NCI-H1417 treated with DMSO at 0.1 percent for 48 hours (cell line): ENCODE results near the gene CHSY1.
A peak's percentile ranks its signal among the peaks of the same experiment; 100 is the strongest.
"Not testable (repeated sequence)": the region's sequence is repeated elsewhere in the genome, so short reads cannot be mapped to it uniquely, and the experiment has no call there.

Experiments used
- DNase-seq: peaks from one replicate; lab custom pipeline; 2025; lab: John Stamatoyannopoulos, UW

The CHSY1 gene

DNA sequence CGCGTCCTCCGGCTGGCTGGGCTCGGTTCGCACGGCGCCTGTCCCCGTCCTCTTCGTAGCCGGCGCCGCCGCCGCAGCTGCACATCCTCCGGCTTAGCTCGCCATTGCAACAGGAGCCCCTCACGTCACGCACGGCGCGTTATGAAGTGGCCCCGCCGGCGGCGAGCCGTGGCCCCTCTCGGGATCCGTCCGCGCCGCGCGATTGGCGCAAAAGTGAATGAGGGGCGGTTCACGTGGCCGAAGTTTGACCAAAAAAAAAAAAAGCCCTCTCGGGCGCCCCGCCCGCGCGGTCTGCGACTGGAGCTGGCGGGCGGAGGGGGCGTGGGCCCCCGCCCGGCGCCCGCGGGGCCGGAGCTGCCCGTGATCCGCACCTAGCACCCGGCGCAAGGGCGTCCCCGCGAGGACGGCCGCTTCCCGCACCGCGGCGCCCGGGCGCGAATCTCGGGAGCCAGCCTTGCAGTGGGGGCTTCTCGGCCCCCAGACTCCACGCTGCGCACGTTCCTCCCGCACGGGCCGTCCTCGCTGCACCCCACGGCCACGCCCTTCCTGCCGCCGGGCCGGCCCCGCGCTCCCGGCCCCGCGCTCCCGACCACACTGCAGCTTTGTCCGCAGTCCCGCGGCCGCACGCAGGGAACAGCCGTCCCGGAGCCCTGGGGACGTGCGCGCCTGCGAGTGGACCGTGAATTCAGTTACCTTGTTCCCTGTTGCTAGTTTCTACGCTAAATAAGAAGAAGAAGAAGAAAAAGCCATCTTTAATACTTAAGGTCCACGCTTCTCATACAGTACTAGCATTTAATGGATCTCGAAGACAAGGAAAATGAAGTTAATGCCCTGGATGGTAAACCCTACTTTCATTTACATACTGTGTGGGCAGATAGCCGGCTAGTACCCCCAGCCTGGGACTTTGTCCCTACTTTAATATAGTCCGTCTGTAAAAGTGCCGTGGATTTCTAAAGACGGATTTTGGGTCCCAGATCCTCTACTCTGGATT is at the start of gene CHSY1:
CHSY1 (minus strand) TSS at position 219 of the 991 bp plus-strand sequence. CDS start 592 bp downstream, outside the sequence.
- peak; percentile 56 for DNase-seq

DNA sequence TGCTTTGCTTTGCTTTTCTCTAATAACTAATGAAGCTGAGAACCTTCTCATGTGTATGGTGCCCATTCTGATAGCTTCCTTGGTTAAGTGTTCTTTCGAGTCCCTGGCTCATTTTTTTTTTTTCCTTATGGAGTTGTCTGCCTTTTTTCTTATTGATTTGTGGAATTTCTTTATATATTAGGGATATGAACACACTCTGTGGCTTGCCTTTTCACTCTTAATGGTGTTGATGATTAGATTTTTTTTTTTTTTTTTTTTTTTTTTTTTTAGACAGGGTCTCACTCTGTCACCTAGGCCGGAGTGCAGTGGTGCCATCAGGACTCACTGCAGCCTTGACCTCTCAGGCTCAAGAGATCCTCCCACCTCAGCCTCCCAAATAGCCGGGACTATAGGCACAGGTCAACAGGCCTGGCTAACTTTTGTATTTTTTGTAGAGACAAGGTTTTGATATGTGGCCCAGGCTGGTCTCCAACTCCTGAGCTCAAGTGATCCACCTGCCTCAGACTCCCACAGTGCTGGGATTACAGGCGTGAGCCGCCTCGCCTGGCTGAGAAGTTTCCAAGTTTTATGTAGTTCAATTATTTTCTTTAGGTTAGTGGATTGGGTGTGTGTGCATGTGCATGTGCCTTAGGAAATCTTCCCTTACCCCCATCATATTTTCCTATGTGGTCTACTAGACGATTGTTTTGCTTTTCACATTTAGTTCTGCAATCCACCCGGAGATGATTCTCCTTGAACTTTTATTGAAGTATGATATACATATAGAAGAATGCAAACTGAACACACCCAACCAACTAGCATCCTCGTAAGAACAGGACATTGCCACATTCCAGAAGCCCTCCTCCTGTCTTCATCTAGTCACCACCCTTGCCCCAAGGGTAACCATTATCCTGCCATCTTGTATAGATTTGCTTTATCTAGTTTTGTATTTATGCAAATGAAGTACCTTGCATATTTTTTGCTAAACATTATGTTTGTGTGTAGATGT is 44.9 kb upstream of the CHSY1 start:
- no peak for DNase-seq

GRCh38 chr15:101295607-101296161 is 43.8 kb upstream of the CHSY1 start:
- no peak for DNase-seq

DNA sequence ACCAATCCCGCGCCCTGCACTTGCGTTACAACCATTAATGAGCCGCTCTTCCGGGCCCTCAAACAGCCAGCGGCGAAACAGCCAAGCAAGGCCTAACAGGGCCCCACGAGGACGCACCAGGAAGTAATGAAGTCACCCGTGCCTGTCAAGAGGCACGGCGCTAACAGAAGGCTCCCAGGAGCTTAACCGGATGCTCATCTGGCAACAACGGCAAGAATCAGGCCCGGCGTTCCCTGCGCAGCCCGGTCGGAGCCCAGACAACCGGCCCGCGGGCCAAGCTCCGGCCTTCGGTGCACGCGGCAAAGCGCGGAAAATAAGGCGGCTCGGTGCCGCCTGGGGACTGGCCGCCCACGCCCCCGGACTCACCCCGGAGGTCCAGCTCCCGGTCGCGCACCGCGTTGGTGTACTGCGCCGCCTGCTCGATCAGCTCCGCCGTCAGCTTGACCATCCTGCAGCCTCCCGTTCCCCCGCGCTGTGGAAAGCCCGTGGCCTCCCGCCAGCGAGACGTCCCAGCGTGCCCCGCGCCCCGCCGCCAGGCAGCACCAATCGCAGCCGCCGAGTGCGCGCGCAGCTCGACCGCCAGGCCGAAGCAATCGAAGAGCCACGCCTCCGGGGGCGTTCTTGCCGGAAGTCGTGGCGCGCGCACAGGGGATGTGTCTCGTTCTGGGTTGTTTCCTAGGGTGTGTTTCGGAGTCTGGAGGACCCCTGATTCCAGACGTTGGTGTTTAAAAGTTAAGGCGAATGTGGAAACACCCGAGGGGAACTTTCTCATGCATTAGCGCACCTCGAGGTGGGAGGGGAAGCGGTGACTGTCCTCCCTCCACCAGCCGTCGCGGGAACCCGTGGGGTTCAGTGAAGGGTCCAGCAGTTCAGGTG is 43.1 kb upstream of the CHSY1 start, which contains the start of gene SNRPA1:
SNRPA1 (minus strand) TSS at position 518 of the 876 bp plus-strand sequence; CDS start at position 448, 70 bp downstream.
- peak; percentile 73 for DNase-seq

- no peak for DNase-seq
Observed at GRCh38 chr15:101293122-101293521, 41.3 kb upstream of the CHSY1 start.

DNA sequence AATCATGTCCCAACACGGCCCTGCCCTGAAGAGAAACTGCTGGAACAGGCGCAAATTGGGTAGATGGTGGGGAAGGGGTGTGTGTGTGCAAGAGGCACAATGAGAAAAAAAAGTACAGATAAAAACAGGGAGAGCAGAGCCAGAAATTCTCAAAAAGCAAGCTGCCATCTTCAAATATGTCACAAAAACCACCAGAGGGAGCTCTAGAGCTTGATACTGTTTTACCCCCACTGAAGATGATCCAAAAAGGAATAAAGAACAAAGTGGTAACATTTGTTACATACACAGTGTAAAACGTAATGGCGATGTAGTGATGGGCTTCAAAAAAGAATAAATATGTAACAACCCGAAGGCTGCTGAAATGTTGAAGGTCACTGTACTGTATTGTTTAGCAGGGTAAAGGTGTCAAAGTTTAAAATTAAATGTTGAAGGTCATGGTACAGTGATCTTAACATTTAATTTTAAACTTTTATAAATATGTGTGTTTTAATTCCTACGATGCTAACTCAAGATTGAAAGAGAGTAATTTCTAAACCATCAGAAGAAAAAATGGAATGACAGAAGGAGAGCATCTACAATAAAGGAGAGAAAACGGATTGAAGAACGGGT is 37.2 kb upstream of the CHSY1 start:
- no peak for DNase-seq

GRCh38 chr15:101287342-101287741 is 35.5 kb upstream of the CHSY1 start:
- DNase-seq, result not testable (repeated sequence)

GRCh38 chr15:101286471-101287114 is 34.7 kb upstream of the CHSY1 start:
- DNase-seq, result no peak

GRCh38 chr15:101283931-101284330 is 32.1 kb upstream of the CHSY1 start:
- no peak for DNase-seq

DNA sequence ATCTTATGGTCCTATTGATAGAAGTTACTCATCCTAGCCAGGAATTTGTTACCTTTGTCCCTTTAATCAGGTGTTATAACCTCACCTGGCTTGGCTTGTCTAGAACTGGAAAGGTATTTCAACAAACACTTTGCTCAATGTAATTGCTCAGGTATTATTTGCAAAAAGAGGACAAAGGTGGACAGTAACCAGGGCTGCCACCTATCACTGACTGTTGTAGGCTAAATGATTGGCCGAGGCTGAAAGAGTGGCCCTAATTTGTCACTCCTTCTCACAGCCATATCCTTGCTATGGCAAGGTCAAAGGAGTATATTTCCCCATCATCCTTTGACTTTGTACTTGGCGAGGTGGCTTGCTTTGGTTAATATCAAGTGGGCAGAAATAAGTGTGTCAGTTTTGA is 28.2 kb upstream of the CHSY1 start:
- DNase-seq, result no peak

DNA sequence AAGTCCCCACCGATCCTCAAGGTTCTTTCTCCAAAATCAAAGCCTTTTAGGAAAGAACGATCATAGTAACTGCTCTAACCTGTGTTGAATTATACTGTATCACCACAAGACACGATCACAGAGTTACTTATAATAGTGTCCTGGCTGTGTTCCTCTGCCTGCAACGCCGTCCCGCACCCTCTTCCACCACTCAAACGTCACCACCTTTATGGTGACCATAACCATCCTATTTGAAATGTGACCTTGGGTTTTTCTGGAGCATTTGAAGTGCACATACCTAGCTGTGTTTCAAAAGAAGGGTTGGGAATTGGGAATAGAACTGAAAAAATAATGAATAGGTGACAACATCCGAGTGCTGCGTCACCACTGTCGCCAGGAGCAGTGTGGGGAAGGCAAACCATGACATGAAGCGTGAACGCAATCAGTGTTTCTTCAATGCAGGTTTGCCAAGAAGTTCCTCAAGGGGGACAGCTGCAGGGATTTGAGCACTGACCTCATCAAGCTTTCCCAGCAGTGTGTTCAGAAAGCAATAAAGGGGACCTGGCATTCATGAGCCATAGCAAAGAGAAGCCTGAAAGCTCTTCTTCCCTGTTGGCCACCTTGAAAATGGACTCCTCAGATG is 26.2 kb upstream of the CHSY1 start:
- no peak for DNase-seq

GRCh38 chr15:101277038-101277822 is 25.4 kb upstream of the CHSY1 start, which contains the start of gene SELENOS:
SELENOS (minus strand) TSS chr15:101277485; CDS start chr15:101277417, 68 bp downstream.
- no peak for DNase-seq

DNA sequence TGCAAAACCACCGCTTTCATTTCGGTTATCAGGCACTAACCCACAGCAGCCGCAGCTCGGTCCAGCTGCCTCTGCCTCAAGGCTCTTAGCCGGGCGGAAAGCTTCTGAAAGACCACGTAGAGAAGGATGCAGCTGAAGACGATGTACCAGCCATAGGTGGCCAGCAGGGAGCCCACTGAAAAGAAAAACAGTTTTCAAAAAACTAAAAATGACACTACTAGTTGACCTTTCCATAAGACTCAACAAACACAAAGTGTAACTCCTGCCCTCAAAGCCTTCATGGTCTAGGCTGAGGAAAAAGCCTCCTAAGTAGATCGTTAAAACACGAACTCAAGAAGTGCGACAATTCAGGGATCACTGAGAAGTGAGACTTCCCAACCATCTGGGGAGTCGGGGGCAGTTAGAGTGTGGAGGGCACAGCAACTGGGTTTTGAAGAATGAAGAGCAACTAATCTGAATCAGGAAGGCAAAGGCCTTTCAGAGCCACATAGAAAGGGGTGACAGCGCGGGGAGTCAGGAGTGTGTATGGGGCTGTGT is 24.7 kb upstream of the CHSY1 start:
- DNase-seq, result no peak

- DNase-seq, result no peak
Observed at GRCh38 chr15:101275018-101275417, 23.2 kb upstream of the CHSY1 start.

DNA sequence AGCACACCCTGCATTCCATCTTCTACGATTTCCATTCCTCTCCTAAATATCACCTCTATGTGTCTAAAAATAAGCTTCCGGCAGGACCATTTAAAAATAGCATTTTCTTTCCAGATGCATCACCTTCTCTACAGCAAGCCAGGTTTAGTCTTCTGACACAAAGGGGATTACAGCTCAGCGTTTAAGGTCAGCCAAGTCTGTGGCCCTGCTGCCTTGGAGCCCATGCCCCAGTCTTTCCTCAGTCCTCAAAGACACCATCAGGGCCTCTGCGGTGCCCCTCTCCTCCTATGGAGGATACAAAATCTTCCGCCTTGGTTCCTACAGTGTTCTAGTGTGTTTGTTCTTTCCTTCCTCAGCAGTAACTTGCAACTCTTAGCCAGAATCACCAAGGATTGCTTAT is 21.7 kb upstream of the CHSY1 start:
- DNase-seq, result no peak

DNA sequence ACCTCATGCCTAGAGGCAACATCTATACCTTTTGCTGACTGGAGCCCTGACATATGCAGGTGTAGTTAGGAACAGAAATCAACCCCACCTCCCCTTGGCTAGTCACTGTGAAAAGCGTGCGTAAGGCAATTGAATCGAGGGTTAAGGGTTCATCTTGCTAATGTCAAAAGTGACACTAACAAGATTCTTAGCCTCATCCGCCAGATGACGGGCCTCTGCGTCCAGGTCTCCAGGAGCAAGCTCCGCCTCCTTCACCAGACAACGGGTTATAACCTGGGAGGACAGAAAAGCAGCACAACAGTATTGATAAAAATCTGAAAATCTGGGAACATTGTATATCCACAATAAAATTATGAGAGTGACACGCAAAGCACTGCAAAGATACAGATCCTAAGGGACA is 20.7 kb upstream of the CHSY1 start:
- DNase-seq, result no peak

- DNase-seq, result no peak
Observed at GRCh38 chr15:101269479-101270223, 17.8 kb upstream of the CHSY1 start.
